Measurements from ENCODE around the gene FXYD2. TPM values are rescaled to one million over a fixed set of nuclear protein-coding genes. Genes with fewer than 3 reads are reported as not detected.
A peak's percentile ranks its signal among the peaks of the same experiment; 100 is the strongest.

FXYD2 gene
- polyA plus RNA-seq (2013, experiment 1 of 2): 2.4 TPM
- polyA plus RNA-seq (2013, experiment 2 of 2): 0.35 TPM

DNA sequence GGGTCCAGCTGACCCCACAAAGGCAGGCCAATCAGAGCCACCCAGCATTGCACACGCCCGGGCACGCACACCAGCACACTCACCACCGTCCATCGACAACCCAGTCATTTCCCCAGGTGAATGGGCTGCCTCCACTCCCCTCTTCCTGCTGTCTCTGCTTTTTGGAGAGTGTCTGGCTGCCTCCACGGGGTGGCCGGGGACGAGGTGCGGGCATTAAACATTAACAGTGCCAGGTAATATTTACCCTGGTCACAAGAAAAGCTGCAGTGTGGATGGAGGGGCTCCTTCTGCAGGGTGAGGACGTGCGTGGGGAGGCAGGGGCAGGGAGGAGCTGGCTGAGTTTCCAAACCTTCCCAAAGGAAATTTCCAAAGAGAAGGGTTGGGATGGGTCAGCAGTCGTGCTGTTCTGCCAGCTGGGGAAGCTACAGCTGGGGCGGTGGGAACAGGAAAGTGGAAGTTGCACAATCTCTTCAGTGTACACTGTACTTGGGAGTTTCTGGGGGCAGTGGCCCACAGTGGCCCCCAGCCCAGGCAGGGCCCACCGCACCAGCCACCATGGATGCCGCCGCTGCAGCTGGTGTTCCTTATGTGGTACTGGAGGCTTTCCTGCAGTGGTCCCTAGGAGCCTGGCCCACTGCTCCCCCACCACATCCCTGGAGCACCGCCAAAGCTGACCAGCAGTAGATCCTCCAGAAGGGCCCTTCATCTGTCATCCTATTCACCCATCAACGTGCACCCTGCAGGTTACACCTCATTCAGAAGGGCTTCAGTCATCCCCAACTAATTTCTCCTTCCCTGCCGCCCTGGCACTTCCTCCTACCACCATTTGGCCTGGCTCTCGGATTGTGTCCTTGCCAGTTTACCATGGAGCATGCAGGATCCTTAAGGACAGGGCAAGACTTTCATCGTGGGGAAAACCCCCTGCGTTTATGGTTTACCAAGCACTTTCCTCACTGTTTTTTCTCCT lies at the start of gene FXYD2:
Gene FXYD2 (minus strand): TSS at position 174 of the 967 bp plus-strand sequence. CDS start 66 bp downstream, at position 108.
- 82 to 88% methylated on average over 13 to 18 of the region's 22 CpGs for WGBS, 2 experiments (ENCODE audit: insufficient coverage in 2 of 2)

DNA sequence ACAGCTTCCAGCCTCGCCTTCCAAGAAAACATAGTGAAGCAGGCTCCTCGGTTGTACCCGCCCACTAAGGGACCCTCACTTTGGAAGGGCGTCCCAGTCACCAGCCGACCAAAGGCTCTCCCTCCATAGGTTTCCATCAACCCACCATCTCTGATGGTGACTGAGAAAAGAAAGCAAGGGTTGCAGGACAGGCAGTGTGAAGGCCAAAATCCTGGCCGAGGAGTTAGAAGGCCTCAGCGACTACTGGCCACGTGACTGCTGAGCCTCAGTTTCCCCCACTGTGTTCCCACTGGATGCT lies 49.2 kb upstream of the FXYD2 start:
- H3K36me3 ChIP-seq (ENCODE audit: control insufficient read depth, insufficient read depth, low read length): no peaks in the 10 kb centered on the region
- WGBS, 2 experiments (ENCODE audit: insufficient coverage in 2 of 2): 84 to 93% methylated on average over 4 to 5 of the region's 8 CpGs
- peaks cover 25% of the 10 kb centered on the region for H3K4me1 ChIP-seq (ENCODE audit: control insufficient read depth, insufficient read depth, low read length, poor library complexity, severe bottlenecking)
- no peaks in the 10 kb centered on the region for H3K9me3 ChIP-seq (ENCODE audit: control insufficient read depth, low read length)
- H3K4me3 ChIP-seq (ENCODE audit: extremely low read depth, insufficient read depth, low read length, poor library complexity, severe bottlenecking): no peak overlapping the region
- H3K27ac ChIP-seq (ENCODE audit: low read depth, low read length, severe bottlenecking): no peak overlapping the region

More for the DNA sequence above, at the start of gene FXYD2:
- Histone ChIP-seq H3K27ac (ENCODE audit: low read depth, low read length, severe bottlenecking) (no peak within 1 kb of the TSS), H3K9me3 (ENCODE audit: control insufficient read depth, low read length) (no peaks in the 10 kb centered on the region), H3K36me3 (ENCODE audit: control insufficient read depth, insufficient read depth, low read length) (no peaks in the 10 kb centered on the region), H3K4me1 (ENCODE audit: control insufficient read depth, insufficient read depth, low read length, poor library complexity, severe bottlenecking) (peaks cover 27% of the 10 kb centered on the region), H3K4me3 (ENCODE audit: extremely low read depth, insufficient read depth, low read length, poor library complexity, severe bottlenecking) (no peak within 1 kb of the TSS)

DNA sequence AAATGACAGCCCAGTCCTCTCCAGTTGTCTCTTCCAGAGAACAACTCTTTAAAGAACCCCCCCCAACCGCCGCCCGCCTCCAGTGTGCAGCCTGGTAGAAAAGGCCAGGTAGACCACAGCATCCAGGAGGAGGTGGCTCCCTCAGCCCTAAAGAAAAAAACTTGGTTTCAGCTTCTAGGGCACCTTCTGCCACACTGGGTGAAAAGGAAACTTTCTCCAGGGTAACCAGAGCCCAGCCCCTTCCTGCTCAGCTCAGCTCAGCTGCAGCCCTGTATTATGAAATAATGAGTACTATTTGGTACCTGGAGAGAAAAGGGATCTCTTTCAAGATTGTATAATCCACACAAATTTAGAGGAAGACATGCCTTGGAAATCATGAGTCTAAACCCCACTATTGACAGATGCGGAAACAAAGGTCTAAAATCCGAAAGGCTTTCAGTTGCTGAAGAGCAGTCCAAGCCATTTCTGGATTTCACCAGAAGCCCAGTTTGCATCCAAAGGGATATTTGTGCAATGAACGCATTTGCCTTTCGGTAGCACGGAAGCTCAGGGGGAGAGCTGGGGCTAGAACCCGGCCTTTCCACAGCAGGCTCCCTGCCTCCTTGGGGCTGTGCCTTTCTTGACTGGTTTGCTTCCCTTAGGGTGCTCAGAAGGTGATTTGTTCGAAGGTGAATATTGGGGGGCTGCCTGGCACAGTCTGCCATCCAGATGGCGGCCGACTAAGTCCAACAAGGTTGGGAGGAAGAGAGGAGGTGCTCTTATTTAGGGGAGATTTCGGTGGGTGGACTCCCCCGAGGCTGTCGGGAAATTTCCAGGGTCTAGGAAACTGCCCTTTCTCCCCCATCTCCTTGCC lies 48.7 kb upstream of the FXYD2 start:
- H3K4me3 ChIP-seq (ENCODE audit: extremely low read depth, insufficient read depth, low read length, poor library complexity, severe bottlenecking): no peak overlapping the region
- H3K4me1 ChIP-seq (ENCODE audit: control insufficient read depth, insufficient read depth, low read length, poor library complexity, severe bottlenecking): peaks cover 25% of the 10 kb centered on the region
- no peaks in the 10 kb centered on the region for H3K9me3 ChIP-seq (ENCODE audit: control insufficient read depth, low read length)
- 96 to 97% methylated on average over 12 of the region's 15 CpGs for WGBS, 2 experiments (ENCODE audit: insufficient coverage in 2 of 2)
- H3K36me3 ChIP-seq (ENCODE audit: control insufficient read depth, insufficient read depth, low read length): no peaks in the 10 kb centered on the region
- H3K27ac ChIP-seq (ENCODE audit: low read depth, low read length, severe bottlenecking): no peak overlapping the region

DNA sequence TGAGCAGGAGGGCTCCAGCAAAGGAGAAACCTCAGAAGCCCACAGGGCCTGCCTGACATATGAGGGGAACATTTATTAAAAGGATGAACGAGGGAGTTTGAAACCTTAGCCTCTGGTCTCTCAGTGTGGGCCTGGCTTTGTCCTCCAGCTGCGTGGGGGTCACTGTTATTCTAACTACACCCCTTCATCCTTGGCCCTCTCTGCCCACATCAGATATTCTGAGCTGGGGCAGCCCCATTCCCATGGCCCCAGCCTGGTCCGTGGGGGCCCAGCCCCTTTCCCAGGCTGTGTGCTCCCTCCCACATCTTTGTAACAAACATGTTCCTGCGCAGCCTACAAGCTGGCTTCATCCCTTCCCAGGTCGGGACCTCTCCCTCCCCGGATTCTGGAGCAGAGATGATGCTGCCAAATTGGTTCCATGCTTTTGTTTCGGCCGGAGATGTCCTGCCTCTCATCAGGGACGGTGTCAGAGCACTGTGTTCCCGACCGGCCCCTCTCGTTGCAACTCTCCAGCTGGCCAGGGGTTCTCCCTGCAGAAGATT lies 47.9 kb upstream of the FXYD2 start:
- H3K36me3 ChIP-seq (ENCODE audit: control insufficient read depth, insufficient read depth, low read length): no peaks in the 10 kb centered on the region
- peaks cover 22% of the 10 kb centered on the region for H3K4me1 ChIP-seq (ENCODE audit: control insufficient read depth, insufficient read depth, low read length, poor library complexity, severe bottlenecking)
- WGBS, 2 experiments (ENCODE audit: insufficient coverage in 2 of 2): 83 to 85% methylated on average over 9 to 11 of the region's 12 CpGs
- no peak overlapping the region for H3K27ac ChIP-seq (ENCODE audit: low read depth, low read length, severe bottlenecking)
- H3K9me3 ChIP-seq (ENCODE audit: control insufficient read depth, low read length): no peaks in the 10 kb centered on the region
- H3K4me3 ChIP-seq (ENCODE audit: extremely low read depth, insufficient read depth, low read length, poor library complexity, severe bottlenecking): no peak overlapping the region

DNA sequence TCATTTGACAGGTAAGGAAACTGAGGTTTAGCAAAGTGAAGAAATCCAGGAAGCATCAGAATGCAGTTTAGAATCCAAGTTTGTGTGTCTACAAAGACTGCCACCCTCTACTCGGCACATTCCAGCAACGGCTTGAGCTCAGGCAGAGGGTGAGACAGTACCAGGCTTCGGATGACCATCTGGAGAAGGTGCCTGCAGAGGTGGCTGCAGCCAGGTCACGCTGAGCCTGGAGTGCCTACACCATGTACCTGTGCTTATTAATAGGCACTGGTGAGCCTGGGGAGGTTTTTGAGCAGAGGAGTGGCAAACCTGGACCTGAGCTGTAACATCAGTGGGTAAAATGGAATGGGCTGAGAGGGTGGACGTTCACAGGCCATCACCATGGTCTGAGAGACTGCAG lies 47.2 kb upstream of the FXYD2 start:
- H3K4me3 ChIP-seq (ENCODE audit: extremely low read depth, insufficient read depth, low read length, poor library complexity, severe bottlenecking): no peak overlapping the region
- peaks cover 19% of the 10 kb centered on the region for H3K4me1 ChIP-seq (ENCODE audit: control insufficient read depth, insufficient read depth, low read length, poor library complexity, severe bottlenecking)
- H3K9me3 ChIP-seq (ENCODE audit: control insufficient read depth, low read length): no peaks in the 10 kb centered on the region
- 90% methylated on average over 5 of the region's 5 CpGs for WGBS, 2 experiments (ENCODE audit: insufficient coverage in 2 of 2)
- no peak overlapping the region for H3K27ac ChIP-seq (ENCODE audit: low read depth, low read length, severe bottlenecking)
- H3K36me3 ChIP-seq (ENCODE audit: control insufficient read depth, insufficient read depth, low read length): no peaks in the 10 kb centered on the region

DNA sequence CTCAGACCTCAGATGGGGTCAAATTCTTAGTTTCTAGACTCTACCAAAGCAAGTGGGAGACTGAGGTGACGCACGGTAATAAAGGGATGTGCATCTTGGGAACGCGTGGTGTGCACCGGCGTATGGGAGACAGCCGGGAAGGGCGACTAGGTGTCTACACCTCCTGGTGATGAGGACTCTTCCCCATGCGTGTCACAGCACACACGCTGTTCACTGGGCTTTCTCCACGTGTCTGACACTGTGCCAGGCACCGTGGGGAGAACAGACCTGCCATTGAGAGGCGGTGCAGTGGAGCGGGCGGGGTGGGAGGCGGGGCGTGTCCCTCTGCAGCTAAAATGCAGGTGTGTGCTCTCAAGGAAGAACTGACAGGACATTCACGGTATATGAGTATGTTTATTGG lies 46.6 kb upstream of the FXYD2 start:
- Histone ChIP-seq H3K4me1 (ENCODE audit: control insufficient read depth, insufficient read depth, low read length, poor library complexity, severe bottlenecking) (peaks cover 19% of the 10 kb centered on the region), H3K9me3 (ENCODE audit: control insufficient read depth, low read length) (no peaks in the 10 kb centered on the region), H3K36me3 (ENCODE audit: control insufficient read depth, insufficient read depth, low read length) (no peaks in the 10 kb centered on the region), H3K27ac (ENCODE audit: low read depth, low read length, severe bottlenecking) (no peak overlapping the region), H3K4me3 (ENCODE audit: extremely low read depth, insufficient read depth, low read length, poor library complexity, severe bottlenecking) (no peak overlapping the region)
- 91 to 93% methylated on average over 12 to 17 of the region's 18 CpGs for WGBS, 2 experiments (ENCODE audit: insufficient coverage in 2 of 2)

DNA sequence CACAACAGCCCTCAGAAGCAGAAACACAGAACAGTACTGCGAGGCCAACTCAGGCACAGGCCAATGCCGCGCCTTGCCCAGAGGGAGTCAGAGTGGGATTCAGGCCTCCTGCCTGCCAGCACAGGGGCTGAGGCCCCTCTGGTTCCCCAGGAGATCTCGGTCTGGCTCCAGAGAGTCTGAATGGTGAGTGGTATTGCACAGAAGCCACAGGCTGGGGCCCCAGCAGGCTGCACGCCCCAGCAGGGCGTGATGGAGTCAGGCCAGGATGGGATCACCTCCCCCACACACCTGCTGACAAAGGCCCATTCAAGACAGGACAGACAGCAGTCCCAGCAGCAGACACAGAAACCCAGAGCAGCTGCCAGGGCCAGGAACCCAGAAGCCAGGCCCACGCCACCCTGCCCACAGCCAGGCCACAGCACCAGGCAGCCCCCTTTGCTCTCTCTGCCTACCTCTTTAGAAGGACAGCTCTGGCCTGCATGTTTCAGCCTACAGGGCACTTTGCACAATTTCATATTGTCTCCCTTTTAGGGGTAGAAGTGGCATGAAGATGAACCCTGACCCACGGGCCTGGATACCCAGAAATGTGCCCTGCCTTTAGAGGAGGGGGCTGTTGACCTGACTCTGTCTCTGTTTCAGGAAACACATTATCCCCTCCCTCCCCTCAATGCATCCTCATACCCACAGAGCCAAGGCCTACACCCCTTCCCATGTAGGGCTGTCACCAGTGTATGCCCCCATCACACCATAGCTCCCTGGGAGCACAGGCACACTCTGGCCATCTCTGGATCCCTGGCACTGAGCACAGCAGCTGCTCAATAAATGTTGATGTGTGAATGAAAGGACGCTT lies 45.8 kb upstream of the FXYD2 start:
- Histone ChIP-seq H3K9me3 (ENCODE audit: control insufficient read depth, low read length) (no peaks in the 10 kb centered on the region), H3K36me3 (ENCODE audit: control insufficient read depth, insufficient read depth, low read length) (no peaks in the 10 kb centered on the region), H3K4me3 (ENCODE audit: extremely low read depth, insufficient read depth, low read length, poor library complexity, severe bottlenecking) (no peak overlapping the region), H3K27ac (ENCODE audit: low read depth, low read length, severe bottlenecking) (peak overlapping the region; percentile 29), H3K4me1 (ENCODE audit: control insufficient read depth, insufficient read depth, low read length, poor library complexity, severe bottlenecking) (peaks cover 19% of the 10 kb centered on the region)
- WGBS, 2 experiments (ENCODE audit: insufficient coverage in 2 of 2): 75 to 95% methylated on average over 4 to 7 of the region's 9 CpGs

DNA sequence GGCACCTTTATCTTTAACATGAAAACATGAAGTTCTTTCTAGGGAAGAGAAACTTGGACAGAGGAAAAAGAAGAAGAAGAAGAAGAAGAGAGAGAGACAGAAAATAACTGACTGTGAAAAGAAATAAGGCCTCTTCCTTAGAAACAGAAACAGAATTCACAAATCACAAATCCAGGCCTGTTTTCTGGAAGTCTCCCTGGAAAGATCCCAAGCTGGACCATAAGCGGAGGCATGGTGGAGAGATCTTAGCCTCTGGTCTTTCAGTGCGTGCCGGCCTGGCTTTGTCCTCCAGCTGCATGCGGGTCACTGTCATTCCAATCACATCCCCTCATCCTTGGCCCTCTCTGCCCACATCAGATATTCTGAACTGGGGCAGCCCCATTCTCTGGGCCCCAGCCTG lies 45.1 kb upstream of the FXYD2 start:
- no peaks in the 10 kb centered on the region for H3K9me3 ChIP-seq (ENCODE audit: control insufficient read depth, low read length)
- no peaks in the 10 kb centered on the region for H3K36me3 ChIP-seq (ENCODE audit: control insufficient read depth, insufficient read depth, low read length)
- H3K27ac ChIP-seq (ENCODE audit: low read depth, low read length, severe bottlenecking): no peak overlapping the region
- WGBS, 2 experiments (ENCODE audit: insufficient coverage in 2 of 2): 63 to 68% methylated on average over 3 of the region's 4 CpGs
- H3K4me1 ChIP-seq (ENCODE audit: control insufficient read depth, insufficient read depth, low read length, poor library complexity, severe bottlenecking): peaks cover 16% of the 10 kb centered on the region
- no peak overlapping the region for H3K4me3 ChIP-seq (ENCODE audit: extremely low read depth, insufficient read depth, low read length, poor library complexity, severe bottlenecking)

DNA sequence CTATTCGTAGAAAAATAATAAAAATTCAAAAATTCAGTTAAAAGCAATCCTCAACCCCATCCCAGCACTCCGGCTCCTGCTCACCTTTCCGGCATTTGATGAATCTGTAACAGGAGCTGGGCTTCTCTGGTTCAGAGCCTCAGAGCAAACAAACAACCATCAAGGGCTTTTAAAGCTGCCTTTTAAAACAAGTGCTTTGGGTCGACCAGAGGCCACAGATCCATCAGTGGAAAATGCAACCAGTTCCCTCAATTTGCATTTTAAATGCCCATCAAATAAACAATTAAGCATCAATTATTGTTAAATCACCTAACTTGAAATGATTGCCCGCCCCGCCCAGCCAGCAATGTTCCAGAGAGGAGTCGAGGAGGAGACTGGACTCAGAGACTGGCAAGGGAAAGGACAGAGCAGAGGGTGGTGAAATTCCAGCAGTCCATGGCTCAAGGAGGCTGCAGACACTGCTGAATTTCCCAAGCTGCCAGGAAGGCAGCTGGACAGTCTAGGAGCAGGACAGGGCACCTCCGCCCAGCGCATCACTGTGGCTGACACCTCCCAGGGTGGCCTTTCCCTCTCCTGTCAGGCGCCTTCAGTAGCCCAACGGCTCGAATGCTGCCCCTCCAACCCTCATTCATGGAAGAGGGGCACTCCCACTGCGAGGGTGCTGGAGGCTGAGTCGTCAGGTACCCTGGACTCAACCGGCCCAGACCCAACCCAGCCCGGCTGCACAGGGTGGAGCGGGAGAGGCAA lies 44.4 kb upstream of the FXYD2 start:
- Histone ChIP-seq H3K27ac (ENCODE audit: low read depth, low read length, severe bottlenecking) (no peak overlapping the region), H3K4me1 (ENCODE audit: control insufficient read depth, insufficient read depth, low read length, poor library complexity, severe bottlenecking) (peaks cover 16% of the 10 kb centered on the region), H3K9me3 (ENCODE audit: control insufficient read depth, low read length) (no peaks in the 10 kb centered on the region), H3K4me3 (ENCODE audit: extremely low read depth, insufficient read depth, low read length, poor library complexity, severe bottlenecking) (no peak overlapping the region), H3K36me3 (ENCODE audit: control insufficient read depth, insufficient read depth, low read length) (no peaks in the 10 kb centered on the region)
- WGBS, 2 experiments (ENCODE audit: insufficient coverage in 2 of 2): 76 to 86% methylated on average over 11 to 12 of the region's 17 CpGs

Measured in mesodermal cell (in vitro differentiated cells).